ENCODE measurements around the gene DUXB. TPM values are rescaled to one million over a fixed set of nuclear protein-coding genes. Genes with fewer than 3 reads are reported as not detected.

Gene DUXB
- total RNA-seq, 4 donors from 2014 or later: not detected

DNA sequence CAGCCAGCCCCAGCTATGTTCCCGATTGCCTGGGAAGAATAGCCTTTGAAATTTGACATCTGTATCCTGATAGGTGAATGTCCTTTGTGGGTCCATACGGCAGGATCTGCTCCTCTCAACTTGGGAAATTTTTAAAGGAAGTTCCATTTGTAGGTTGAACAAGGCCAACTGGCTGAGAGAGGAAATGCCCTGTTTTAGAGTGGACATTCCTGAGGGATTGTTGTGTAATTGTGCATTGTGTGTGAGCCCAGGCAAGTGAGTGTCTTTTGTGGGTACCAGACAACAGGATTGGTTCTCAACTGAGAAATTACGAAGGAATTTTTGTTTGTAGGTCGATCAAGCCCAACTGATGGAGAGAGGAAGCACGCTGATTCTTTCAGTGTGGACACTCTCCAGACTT lies 21.9 kb downstream of the DUXB start:
- 82 to 93% methylated on average over 5 of the region's 5 CpGs for WGBS, 2 donors
- Histone ChIP-seq H3K27me3 (no peaks in the 10 kb centered on the region), H3K27ac (no peak overlapping the region), H3K4me1 (no peaks in the 10 kb centered on the region), H3K9me3 (no peaks in the 10 kb centered on the region), H3K4me3 (replicated peaks in 1 of 3) (no peak overlapping the region), H3K36me3 (no peaks in the 10 kb centered on the region)
- intact Hi-C loops (cut with DNase I): no loop called here
- TF ChIP-seq POLR2A (IDR thresholded peaks at IDR 0.05): no peak
- no peak for TF ChIP-seq CTCF (IDR thresholded peaks at IDR 0.05)
- DNase-seq: no peak

- DNase-seq: no peak
- H3K27me3 ChIP-seq: no peaks in the 10 kb centered on the region
- no peak within 1 kb of the TSS for H3K4me3 ChIP-seq (replicated peaks in 1 of 3)
- 94 to 95% methylated on average over 4 of the region's 4 CpGs for WGBS, 2 donors
- intact Hi-C loops (cut with DNase I): no loop called here
- no peak within 1 kb of the TSS for H3K27ac ChIP-seq
- H3K9me3 ChIP-seq: no peaks in the 10 kb centered on the region
- no peaks in the 10 kb centered on the region for H3K4me1 ChIP-seq
- no peak for TF ChIP-seq POLR2A (IDR thresholded peaks at IDR 0.05)
- no peaks in the 10 kb centered on the region for H3K36me3 ChIP-seq
Observed at GRCh38 chr16:75676909-75677308, 24.4 kb downstream of the DUXB start, which contains the start of gene CPHXL2. Gene CPHXL2, minus strand, starts transcription at chr16:75677009. Its CDS starts 10 bp downstream, at chr16:75676999.

GRCh38 chr16:75667503-75667902 lies 33.8 kb downstream of the DUXB start:
- Histone ChIP-seq H3K27ac (no peak overlapping the region), H3K4me1 (no peaks in the 10 kb centered on the region), H3K9me3 (no peaks in the 10 kb centered on the region), H3K36me3 (no peaks in the 10 kb centered on the region), H3K4me3 (replicated peaks in 1 of 3) (no peak overlapping the region), H3K27me3 (no peaks in the 10 kb centered on the region)
- intact Hi-C loops (cut with DNase I): no loop called here
- TF ChIP-seq CTCF (IDR thresholded peaks at IDR 0.05) (no peak), POLR2A (IDR thresholded peaks at IDR 0.05) (no peak)
- DNase-seq: no peak

DNA sequence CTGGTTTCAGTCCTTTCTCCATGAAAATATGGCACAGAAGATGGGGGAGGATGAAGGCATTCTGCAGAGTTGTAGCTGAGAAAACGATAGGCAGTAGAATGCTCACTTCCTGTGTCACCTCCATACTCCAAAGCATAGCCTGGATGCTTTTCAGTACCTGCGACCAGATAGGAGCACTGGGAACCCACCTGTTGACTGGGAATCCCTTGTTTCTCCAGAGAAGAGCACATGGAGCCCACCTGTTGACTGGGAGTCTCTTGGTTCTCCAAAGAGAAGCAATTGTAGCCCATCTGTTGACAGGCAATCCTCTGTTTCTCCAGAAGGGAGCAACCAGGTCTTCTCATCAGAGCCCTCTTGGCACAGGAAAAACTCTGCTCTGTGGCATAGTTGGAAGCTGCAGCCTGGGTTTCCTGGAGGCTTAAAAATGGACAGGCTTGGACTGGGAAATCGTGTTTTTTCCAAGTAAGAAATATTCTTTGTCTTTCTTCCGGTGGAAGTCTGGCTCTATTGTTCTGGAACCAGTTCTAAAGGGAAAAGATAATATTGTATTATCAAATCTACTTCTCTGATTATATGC lies 40.4 kb downstream of the DUXB start:
- TF ChIP-seq POLR2A (IDR thresholded peaks at IDR 0.05) (no peak), CTCF (IDR thresholded peaks at IDR 0.05) (no peak)
- WGBS, 2 donors: 78 to 84% methylated on average over 4 of the region's 4 CpGs
- Histone ChIP-seq H3K4me1 (no peaks in the 10 kb centered on the region), H3K27me3 (no peaks in the 10 kb centered on the region), H3K27ac (no peak overlapping the region), H3K9me3 (no peaks in the 10 kb centered on the region), H3K36me3 (peaks cover 26 to 29% of the 10 kb centered on the region in 2 donors), H3K4me3 (replicated peaks in 1 of 3) (no peak overlapping the region)
- DNase-seq: no peak
- intact Hi-C loops (cut with DNase I): no loop called here

DNA sequence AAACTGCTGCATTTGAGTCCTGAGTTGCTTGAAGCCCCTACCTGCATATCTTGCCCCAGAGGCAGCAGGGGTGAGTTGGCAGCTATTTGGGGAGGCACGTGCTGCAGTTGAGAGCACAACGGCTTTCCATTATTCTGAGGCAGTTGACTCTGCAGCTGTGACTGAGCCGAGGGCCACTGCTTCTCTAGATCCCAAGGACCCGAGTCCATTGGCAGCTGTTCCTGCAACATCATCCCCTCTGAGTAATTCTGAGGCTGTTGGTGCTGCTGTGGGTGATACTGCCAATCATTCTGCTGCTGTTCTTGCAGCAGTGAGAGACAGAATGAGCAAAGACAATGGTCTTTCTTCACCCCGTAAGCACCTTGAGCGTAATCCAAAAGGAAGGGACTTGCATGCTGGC lies 40.9 kb downstream of the DUXB start:
- 86 to 87% methylated on average over 6 of the region's 6 CpGs for WGBS, 2 donors
- Histone ChIP-seq H3K27me3 (no peaks in the 10 kb centered on the region), H3K27ac (no peak overlapping the region), H3K4me3 (replicated peaks in 1 of 3) (no peak overlapping the region), H3K36me3 (peaks cover 31 to 34% of the 10 kb centered on the region in 2 donors), H3K9me3 (no peaks in the 10 kb centered on the region), H3K4me1 (no peaks in the 10 kb centered on the region)
- intact Hi-C loops (cut with DNase I): no loop called here
- TF ChIP-seq POLR2A (IDR thresholded peaks at IDR 0.05) (no peak), CTCF (IDR thresholded peaks at IDR 0.05) (no peak)
- DNase-seq: no peak

All from thyroid gland (tissue), 4 donors.